HG03520 (cell line): ENCODE measurements around the gene CISD1.
"Not testable (repeated sequence)": the region's sequence is repeated elsewhere in the genome, so short reads cannot be mapped to it uniquely, and the experiment has no call there.

Source experiments
- ATAC-seq: cut with Tn5 transposase; IDR thresholded peaks from one replicate; pipeline ENCODE4 v1.9.1; 2021; ENCODE audit warnings: mild to moderate bottlenecking, moderate library complexity; ENCODE audit not compliant: unreplicated experiment

Gene CISD1

DNA sequence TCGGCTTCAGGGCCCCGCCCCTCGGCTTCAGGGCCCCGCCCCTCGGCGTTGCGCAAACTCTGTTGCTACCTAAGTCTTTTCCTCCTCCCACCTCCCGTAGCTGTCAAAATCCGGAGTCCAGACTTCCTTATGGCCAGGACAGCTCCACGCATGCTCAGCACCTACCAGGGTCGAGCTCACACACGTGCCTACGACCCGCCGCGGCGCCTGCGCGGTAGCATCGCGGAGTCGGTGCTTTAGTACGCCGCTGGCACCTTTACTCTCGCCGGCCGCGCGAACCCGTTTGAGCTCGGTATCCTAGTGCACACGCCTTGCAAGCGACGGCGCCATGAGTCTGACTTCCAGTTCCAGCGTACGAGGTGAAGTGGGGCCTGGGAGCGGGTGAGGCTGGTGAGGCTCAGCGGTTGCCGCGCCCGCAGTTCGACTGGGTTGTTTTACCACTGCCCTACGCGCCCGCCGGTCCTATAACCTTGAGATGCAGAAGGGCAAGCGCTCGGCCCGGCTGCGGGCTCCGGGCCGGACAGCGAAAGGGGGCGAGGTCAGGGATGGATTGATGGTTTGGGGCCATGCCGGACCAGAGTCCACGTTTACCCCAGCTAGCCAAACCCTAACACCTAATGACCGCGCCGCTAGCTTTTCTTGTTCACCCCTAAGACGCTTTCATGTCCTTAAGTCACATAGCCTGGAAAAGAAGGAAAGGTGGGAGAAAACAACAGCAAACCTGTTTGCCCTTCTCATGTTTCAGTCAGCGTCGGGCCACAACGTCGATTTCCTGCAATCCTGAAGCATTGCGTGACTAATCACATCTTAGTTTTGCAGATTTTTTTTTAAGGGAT lies at the start of gene CISD1:
CISD1 (plus strand) TSS at position 217 of the 836 bp plus-strand sequence; CDS start at position 329, 112 bp downstream.
- peak; percentile 55 for ATAC-seq

DNA sequence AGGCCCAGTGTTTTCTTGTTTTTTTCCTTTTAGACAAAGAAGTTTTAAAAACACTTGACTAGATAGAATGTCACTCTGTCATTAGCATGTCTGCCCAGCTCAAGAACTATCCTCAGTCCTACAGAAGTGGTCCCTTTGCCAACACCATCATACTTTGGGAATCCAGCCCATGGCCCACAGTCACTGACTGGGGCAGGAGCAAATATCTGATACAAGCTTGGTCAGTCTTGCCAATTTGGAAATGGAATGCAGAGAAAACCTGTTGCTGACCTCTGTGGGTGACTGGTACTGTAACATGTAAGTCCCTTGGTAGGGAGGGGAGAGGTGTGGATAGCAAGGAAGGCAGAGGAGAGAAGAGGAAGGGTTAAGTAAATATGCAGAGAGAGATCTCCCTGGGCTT lies 49.1 kb upstream of the CISD1 start:
- no peak for ATAC-seq

DNA sequence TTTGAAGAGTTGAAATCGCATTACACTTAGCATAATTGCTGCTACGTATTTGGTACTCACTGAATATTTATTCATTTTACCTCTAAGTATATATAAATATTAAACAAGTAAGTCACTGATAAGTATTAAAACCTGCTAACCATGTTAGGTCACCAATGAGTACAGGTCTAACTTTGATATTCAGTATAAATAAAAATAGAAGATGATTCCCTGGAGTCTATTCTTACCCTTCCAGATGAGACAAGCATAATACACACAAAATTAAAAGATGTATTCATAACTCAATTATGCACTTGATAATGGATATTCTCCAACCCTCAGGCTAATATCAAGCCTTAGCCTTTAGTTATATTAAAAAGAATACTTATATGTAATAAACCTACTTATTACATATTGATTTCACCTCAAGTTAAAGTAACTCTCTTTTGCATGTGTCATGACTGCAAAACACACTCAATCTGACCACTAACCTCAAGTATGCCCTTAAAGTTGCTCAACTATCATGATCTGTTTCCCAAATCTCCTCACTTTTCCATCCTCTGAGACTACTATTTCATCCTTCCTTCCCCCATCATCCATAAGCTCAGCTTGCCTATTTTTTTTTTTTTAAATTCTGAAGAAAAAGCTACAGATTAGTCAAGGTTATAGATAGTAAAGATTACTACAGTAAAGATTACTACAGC lies 48.1 kb upstream of the CISD1 start:
- no peak for ATAC-seq

DNA sequence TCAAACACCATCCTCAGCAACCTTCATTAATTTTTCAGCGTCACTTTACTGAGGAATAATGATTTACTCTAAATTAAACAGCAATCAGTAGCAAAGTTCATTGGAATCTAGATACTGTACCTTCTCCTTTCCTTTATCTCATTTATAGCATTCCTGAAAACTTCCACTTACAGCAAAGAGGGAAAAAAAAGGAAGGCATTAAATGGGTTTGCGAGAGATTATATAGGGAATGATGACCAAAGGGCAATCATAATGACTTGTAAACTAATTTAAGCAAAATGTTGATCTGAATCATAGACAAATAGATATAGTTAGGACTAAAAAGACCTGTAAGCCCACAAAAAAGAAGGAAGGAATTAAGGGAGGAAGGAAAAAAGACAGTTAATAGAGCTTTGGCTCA lies 43.3 kb upstream of the CISD1 start:
- no peak for ATAC-seq

DNA sequence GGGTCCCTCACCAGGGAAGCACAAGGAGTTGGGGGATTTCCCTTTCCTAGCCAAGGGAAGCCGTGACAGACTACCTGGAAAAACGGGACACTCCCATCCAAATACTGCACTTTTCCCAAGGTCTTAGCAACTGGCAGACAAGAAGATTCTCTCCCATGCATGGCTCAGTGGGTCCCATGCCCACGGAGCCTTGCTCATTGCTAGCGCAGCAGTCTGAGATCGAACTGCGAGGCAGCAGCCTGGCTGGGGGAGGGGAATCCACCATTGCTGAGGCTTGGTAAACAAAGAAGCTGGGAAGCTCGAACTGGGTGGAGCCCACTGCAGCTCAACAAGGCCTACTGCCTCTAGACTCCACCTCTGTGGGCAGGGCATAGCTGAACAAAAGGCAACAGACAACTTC lies 39.1 kb upstream of the CISD1 start:
- ATAC-seq, result not testable (repeated sequence)

DNA sequence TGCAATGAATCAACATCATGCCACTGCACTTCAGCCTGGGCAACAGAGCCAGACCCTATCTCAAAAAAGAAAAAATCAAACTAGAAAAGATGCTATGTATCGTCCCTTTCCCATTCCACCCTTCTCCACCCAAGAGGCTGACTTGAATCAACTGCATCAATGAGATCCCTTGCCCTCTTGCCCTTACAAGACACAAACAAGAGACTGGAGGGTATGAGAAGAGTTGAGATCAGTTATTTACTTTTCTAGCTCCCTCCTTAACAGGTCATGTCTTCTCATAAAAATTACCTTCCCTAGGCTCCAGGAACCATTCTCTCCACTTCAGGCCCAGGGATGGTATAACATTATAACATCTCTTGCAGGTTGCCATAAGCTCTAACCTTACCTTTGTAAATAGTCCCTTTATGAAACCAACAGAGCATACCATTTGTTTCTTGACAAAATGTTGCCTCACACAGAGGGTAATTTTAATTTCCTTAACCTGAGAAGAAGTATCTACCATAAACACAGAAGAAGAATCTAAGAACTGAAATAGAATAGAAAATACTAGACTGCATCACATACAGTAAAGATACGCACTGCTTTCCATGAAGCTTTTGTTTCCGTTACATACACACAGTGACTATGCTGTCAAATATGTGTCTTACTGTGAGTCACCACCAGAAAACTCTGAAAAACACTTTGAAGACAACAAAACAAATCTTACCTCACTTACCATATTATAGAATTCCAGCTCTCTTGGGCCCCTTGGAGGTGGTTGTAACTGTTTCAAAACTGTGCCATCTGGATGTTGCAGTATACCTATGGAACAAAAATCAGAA lies 31.7 kb upstream of the CISD1 start:
- no peak for ATAC-seq

DNA sequence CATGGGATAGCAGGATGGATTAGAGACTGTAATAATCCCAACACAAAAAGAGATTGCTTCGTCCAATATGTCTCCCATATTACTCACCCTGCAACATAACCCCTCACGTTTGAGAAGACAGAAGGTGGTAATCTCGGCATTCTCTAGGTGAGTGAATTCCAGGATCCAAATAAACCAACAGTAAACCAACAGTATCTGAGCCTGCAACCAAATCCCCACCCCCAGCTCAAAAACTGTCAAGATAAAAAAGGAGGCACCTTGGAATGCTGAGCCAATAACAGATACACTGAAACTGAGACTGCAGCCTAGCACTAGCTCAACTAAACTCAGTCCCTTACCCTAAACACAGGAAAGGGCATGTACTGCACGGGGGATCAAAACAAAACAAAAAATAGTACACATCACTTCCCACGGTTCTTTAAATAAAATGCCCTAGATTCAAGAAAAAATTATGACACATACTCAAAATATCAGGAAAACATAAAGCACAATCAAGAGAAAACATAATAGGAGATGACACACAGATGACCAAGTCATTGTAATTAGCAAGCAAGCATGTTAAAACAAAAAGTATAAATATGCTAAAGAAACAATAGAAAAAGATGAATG lies 29.3 kb upstream of the CISD1 start:
- ATAC-seq, result no peak

DNA sequence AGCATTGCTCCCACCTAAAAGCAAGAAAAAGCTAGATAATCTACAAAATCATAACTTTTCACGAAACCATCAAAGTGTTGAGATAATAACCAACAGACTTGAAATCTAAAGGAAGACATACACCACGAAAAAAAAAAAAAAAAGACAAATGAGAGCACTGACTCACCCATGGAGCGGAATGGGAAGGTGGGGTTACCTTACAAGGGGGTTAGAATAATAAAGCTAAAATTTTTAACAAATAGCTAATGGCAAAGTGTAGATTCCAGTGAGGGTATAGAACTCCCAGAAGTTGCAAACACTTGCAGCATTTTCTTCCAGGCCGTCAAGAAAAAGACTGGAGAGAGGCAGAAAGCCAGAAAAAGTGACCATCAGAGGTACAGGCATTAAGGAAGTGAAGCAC lies 28.4 kb upstream of the CISD1 start:
- ATAC-seq, result no peak

DNA sequence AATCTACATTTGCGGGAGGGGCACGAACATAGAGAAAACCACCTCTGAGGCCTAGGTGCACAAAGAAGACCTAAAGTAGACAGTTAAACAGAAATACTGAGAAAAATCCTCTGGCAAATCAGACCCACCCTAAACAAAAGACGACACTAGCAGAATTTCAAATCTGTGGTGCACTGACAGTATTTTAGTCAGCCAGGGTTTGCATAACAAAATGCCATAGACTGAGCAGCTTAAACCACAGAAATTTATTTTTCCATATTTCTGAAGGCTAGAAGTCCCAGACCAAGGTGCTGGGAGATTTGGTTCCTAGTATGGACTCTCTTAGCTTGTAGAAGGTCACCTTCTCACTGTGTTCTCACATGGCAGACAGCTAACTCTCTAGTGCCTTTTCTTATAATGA lies 27.6 kb upstream of the CISD1 start:
- no peak for ATAC-seq

DNA sequence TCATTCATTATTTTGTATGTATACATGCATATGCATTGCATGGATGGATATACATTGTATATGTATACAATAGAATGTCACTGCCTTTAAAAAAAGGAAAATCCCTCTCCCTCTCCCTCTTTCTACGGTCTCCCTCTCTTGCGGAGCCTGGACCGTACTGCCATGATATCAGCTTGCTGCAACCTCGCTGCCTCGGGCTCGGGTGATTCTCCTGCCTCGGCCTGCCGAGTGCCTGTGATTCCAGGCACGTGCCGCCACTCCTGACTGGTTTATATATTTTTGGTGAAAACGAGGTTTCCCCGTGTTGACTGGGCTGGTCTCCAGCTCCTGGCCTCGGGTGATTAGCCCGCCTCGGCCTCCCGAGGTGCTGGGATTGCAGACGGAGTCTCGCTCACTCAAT lies 25.7 kb upstream of the CISD1 start:
- no peak for ATAC-seq

DNA sequence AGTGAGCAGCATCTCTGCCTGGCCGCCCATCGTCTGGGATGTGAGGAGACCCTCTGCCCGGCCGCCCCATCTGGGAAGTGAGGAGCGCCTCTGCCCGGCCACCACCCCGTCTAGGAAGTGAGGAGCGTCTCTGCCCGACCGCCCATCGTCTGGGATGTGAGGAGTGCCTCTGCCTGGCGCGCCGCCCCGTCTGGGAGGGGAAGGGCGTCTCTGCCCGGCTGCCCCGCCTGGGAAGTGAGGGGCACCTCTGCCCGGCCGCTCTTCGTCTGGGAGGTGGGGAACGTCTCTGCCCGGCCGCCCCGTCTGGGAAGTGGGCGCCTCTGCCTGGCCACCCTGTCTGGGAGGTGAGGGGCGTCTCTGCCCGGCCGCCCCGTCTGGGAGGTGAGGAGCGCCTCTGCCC lies 25.2 kb upstream of the CISD1 start:
- ATAC-seq, result not testable (repeated sequence)

DNA sequence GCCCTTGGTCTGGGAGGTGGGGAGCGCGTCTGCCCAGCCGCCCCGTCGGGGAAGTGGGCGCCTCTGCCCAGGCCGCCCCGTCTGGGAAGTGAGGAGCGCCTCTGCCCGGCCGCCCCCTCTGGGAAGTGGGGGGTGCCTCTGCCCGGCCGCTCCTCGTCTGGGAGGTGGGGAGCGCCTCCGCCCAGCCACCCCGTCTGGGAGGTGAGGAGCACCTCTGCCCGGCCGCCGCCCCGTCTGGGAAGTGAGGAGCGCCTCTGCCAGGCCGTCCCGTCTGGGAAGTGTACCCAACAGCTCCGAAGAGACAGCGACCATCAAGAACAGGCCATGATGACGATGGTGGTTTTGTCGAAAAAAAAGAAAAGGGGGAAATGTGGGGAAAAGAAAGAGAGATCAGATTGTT lies 24.7 kb upstream of the CISD1 start:
- not testable (repeated sequence) for ATAC-seq

DNA sequence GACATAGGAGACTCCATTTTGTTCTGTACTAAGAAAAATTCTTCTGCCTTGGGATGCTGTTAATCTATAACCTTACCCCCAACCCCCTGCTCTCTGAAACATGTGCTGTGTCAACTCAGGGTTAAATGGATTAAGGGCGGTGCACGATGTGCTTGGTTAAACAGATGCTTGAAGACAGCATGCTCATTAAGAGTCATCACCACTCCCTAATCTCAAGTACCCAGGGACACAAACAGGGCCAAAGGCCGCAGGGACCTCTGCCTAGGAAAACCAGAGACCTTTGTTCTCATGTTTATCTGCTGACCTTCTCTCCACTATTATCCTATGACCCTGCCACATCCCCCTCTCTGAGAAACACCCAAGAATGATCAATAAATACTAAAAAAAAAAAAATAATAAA lies 24.3 kb upstream of the CISD1 start:
- ATAC-seq, result not testable (repeated sequence)

DNA sequence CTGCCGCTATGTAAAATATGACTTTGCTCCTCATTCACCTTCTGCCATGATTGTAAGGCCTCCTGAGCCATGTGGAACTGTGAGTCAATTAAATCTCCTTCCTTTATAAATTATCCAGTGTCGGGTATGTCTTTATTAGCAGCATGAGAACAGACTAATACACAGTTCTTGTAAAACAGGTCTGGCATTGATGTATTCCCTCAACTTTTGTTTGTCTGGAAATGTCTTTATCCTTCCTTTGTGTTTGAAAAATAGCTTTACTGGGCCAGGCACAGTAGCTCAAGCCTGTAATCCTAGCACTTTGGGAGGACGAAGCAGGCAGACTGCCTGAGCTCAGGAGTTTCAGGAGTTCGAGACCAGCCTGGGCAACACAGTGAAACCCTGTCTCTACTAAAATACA lies 15.8 kb upstream of the CISD1 start:
- no peak for ATAC-seq

DNA sequence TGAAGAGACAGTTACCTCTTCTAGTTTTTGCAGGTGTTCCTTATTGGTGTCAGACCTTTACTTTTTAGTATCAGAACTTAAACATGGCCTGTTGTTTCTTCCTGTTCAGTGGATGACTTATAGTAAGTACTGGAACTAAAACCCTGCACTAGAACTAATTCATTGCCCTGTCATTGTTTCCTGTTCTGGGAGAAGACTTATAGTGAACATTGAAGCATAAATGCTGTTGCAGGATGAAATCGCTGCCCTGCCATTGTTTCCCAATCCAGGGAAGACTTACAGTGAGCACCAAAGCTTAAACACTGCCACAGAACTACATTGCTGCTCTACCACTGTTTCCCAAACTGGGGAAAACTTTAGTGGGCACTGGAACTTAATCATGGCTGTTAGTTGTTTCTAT lies 14.3 kb upstream of the CISD1 start:
- no peak for ATAC-seq

DNA sequence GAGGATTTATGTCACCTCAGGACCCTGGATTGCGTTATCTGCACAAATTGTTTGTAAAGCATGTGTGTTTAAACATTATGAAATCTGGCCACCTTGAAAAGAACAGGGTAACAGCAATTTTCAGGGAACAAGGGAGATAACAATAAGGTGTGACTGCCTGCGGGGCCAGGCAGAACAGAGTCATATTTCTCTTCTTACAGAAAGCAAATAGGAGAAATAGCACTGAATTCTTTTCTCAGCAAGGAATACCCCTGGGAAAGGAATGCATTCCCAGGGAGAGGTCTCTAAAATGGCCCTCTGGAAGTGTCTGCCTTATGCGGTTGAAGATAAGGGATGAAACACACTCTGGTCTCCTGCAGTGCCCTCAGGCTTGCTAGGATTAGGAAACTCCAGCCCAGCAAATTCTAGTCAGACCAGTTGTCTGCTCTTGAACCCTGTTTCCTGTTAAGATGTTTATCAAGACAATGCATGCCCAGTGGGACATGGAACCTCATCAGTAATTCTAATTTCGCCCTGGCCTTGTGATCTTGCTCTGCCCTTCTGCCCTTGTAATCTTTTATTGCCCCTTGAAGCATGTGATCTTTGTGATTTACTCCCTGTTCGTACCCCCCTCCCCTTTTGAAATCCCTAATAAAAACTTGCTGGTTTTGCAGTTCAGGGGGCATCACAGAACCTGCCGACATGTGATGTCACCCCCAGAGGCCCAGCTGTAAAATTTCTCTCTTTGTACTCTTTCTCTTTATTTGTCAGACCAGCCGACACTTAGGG lies 12.8 kb upstream of the CISD1 start:
- ATAC-seq, result not testable (repeated sequence)

DNA sequence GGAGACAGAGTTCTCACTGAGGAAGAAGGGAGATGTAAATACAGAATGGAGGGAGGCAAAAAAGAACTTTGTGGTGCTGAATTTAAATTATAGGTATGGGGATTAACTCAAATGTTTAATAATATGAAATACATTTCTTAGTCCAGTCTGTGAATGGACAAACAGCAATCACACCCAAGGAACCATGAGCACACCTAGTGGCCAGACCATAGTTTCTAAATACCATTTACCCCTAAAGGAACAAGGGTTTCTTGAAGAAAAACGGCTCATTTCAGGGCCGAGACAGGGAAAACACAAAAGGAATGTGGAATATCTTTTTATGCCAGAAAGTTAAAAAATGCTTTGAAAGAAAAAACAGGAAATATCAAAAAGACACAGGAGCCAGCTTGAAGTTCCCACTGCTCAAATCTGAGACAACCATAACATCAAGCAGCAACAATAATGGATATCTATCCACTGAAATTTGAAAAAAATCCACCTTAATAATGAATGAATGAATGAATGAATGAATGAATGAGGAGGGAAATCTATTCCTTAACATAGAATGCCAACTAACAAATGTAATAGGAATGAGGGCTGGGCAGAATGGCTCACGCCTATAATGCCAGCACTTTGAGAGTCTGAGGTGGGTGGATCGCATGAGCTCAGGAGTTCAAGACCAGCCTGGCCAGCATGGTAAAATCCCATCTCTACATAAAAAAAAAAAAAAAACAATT lies 9.8 kb upstream of the CISD1 start:
- no peak for ATAC-seq

DNA sequence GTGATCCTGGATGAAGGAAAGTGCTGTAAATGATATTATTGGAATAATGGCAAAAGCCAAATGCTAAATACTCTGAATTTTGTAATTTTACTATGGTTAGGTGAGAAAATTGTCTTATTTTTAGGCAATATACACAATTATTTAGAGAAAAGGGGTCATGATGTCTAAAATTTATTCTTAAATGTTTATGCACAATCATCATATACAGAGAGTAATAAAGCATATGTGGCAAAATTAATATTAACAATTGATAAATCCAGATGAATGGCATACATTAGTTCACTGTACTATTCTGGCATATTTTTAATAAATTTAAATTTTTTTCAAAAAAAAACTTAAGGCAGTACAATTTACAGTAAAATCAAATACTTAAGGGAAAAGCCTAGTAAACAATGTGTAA lies 8.6 kb upstream of the CISD1 start:
- ATAC-seq, result no peak

DNA sequence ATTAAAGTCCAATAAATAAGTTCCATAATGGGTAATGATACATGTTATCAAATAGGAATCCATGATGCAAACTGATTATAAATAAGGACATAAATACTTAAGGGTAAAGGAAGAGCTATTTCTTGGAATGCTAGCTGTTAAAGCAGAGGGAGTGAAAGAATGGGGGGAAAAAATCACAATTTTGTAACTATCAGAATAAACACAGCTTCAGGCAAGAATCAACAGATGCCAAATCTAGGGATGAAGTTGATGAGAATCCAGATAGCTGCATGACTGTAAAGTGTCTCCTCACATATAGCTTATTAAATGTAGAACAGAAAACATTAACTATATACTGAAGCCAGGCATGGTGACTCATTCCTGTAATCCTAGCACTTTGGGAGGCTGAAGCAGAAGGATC lies 6.2 kb upstream of the CISD1 start:
- ATAC-seq, result no peak

DNA sequence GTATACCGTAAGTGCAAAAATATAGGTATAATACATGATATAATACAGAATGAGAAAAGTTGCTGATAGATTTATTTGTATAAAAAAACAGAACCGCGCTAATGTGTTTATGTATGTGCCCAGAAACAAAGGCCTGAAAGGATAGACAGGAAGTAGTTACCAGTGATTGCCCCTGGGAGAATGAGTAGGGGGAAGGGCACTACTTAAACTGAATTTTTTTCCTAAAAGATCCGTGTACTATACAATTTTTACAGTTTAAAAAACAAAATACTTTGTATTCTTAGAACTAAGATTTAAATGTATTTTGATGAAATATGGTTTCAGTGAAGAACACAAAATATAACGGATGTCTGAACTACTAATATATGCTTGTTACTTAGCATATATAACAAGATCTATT lies 4.2 kb upstream of the CISD1 start:
- no peak for ATAC-seq
